ENCODE measurements around the gene FAR2.
"Not testable (repeated sequence)": the region's sequence is repeated elsewhere in the genome, so short reads cannot be mapped to it uniquely, and the experiment has no call there.

Gene FAR2

GRCh38 chr12:29116414-29116813 lies 32.7 kb upstream of the FAR2 start:
- no peak for DNase-seq (ENCODE audit: low spot score)
- in situ Hi-C loops (cut with MboI; ENCODE audit: low sequenced_read_pairs, unreplicated experiment) = no loop called here
- TF ChIP-seq CTCF (IDR thresholded peaks at IDR 0.05; ENCODE audit: borderline replicate concordance, control extremely low read depth, extremely low read depth, insufficient read depth, missing control alignments) = no peak

DNA sequence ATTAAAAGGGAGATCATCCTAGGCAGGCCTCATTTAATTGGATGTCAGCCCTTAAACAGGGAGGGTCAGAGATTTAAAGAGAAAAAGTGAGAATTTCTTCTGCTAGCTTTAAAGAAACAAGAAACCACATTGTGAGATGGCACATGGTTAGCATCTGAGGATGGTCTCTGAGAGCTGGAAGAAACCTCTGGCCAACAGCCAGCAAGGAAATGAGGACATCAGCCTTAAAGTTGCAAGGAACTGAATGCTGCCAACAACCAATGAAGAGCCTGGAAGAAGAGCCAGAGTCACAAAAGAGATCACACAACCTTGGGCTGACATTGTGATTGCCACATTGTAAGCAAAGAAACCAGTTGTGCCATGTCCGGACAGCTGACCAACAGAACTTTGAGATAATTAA lies 17.5 kb upstream of the FAR2 start:
- no peak for TF ChIP-seq CTCF (IDR thresholded peaks at IDR 0.05; ENCODE audit: borderline replicate concordance, control extremely low read depth, extremely low read depth, insufficient read depth, missing control alignments)
- in situ Hi-C loops (cut with MboI; ENCODE audit: low sequenced_read_pairs, unreplicated experiment) = no loop called here
- no peak for DNase-seq (ENCODE audit: low spot score)

DNA sequence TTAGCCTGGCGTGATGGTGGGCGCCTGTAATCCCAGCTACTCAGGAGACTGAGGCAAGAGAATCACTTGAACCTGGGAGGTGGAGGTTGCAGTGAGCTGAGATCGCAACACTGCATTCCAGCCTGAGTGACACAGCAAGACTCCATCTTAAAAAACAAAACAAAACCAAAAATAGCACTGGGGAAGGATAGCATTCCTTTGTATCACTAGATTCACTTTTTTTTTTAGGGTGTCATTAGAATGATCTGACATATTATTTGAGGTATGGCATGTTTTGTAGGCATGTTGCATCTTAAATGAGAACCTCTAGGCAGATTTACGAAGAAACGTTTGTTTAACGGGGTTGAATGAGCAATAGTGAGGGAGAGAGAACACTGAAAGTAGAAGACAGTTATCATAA lies 16.8 kb upstream of the FAR2 start:
- in situ Hi-C loops (cut with MboI; ENCODE audit: low sequenced_read_pairs, unreplicated experiment) = no loop called here
- TF ChIP-seq CTCF (IDR thresholded peaks at IDR 0.05; ENCODE audit: borderline replicate concordance, control extremely low read depth, extremely low read depth, insufficient read depth, missing control alignments) = no peak
- DNase-seq (ENCODE audit: low spot score) = no peak

DNA sequence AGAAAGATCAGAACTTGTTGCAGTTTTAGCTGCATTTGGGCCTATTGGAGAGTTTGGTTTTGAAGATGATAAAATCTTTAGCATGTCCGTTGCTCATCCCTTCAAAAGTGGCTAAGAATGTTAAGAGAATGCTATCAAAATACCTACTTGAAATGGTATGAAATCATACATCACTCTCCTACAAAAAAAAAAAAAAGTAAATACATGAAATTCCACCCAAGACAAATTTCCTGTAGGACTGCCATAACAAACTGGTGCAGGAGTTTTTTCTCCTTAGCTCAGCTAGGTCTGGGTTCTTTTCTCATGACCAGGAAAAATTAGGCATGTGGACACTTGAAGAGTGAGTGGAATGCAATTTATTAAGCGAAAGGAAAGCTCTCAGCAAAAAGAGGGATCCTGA lies 15.9 kb upstream of the FAR2 start:
- TF ChIP-seq CTCF (IDR thresholded peaks at IDR 0.05; ENCODE audit: borderline replicate concordance, control extremely low read depth, extremely low read depth, insufficient read depth, missing control alignments) = no peak
- in situ Hi-C loops (cut with MboI; ENCODE audit: low sequenced_read_pairs, unreplicated experiment) = no loop called here
- no peak for DNase-seq (ENCODE audit: low spot score)

DNA sequence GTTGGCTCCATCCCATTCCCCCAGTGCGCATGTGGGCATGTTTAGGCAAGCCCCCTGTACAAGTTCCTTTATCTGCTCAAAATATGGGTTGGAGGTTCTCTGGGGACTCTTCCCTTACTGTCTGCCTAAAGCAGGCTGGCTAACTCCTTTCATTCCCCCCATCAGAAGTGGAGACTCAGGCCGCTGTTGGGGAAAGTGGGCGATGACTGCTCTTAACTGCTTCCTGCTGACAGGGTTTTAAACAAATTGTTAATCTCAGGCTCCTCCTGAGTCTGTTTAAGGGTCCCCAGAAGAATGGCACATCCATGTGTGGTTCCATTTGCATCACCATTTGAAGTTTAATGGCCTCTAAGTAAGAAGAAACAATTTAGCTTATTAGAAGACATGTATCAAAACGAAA lies 15.4 kb upstream of the FAR2 start:
- DNase-seq (ENCODE audit: low spot score) = no peak
- in situ Hi-C loops (cut with MboI; ENCODE audit: low sequenced_read_pairs, unreplicated experiment) = no loop called here
- TF ChIP-seq CTCF (IDR thresholded peaks at IDR 0.05; ENCODE audit: borderline replicate concordance, control extremely low read depth, extremely low read depth, insufficient read depth, missing control alignments) = no peak

GRCh38 chr12:29138256-29138655 lies 10.8 kb upstream of the FAR2 start:
- in situ Hi-C loops (cut with MboI; ENCODE audit: low sequenced_read_pairs, unreplicated experiment); DNase-seq (ENCODE audit: low spot score): not testable (repeated sequence)

DNA sequence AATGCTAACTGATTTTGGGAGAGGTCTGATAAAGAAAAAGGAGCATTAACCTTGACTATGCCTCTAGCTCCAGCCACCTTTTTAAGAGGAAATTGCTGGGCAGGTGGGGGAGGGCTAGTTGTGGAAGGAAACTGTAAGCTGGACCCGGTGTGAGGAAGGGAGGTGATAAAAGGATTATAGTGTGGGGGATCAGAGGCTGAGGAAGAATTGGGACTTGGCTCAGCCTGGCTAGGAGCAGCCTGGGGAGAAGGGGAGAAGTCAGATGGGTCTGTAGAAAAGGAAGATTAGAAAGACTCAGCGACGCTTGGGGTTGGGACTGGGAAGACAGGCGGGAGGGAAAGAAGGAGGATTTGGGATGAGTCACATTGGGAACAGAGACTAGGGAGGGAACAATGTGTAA lies 10.2 kb upstream of the FAR2 start:
- in situ Hi-C loops (cut with MboI; ENCODE audit: low sequenced_read_pairs, unreplicated experiment); DNase-seq (ENCODE audit: low spot score): not testable (repeated sequence)

GRCh38 chr12:29145372-29146170 lies 3.5 kb upstream of the FAR2 start:
- in situ Hi-C loops (cut with MboI; ENCODE audit: low sequenced_read_pairs, unreplicated experiment) = no loop called here
- TF ChIP-seq CTCF (IDR thresholded peaks at IDR 0.05; ENCODE audit: borderline replicate concordance, control extremely low read depth, extremely low read depth, insufficient read depth, missing control alignments) = no peak
- DNase-seq (ENCODE audit: low spot score) = no peak

Measured in GM13976 (cell line).